HT1080 (cell line): ENCODE measurements around the gene CNNM3. TPM values are rescaled to one million over a fixed set of nuclear protein-coding genes. Genes with fewer than 3 reads are reported as not detected.

Experiments
- DNase-seq: peaks from one replicate; pipeline ENCODE4 v3.0.0-alpha.2; 2015; ENCODE audit warnings: low read depth
- total RNA-seq: library from RNA; depleted of rRNA; stranded (reverse); fragments of >200 nt; shearing (Covaris generic); gene quantifications from 2 replicates; pipeline ENCODE4 v1.2.3, GENCODE V29; 2014

CNNM3 gene
- total RNA-seq, 1 experiment from 2014 or later = 10.4 TPM

DNA sequence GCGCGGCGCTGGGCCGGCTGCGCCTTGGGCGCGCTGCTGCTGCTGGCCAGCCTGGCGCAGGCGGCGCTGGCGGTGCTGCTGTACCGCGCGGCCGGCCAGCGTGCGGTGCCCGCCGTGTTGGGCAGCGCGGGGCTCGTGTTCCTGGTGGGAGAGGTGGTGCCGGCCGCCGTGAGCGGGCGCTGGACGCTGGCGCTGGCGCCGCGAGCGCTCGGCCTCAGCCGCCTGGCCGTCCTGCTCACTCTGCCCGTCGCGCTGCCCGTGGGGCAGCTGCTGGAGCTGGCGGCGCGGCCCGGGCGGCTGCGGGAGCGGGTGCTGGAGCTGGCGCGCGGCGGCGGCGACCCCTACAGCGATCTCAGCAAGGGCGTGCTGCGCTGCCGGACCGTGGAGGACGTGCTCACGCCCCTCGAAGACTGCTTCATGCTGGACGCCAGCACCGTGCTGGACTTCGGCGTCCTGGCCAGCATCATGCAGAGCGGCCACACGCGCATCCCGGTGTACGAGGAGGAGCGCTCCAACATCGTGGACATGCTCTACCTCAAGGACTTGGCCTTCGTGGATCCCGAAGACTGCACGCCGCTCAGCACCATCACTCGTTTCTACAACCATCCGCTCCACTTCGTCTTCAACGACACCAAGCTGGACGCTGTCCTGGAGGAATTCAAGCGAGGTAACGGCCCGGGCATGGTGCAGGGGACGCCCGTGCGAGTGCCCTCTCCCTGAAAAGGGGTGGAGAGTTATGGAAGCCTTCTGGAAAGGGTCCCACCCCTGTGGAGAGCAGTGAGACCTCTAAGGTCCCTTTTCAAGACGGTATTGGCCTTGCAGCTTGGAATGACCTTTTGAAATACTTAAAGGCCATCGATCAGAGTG lies 1.0 kb downstream of the CNNM3 start:
- no peak for DNase-seq

DNA sequence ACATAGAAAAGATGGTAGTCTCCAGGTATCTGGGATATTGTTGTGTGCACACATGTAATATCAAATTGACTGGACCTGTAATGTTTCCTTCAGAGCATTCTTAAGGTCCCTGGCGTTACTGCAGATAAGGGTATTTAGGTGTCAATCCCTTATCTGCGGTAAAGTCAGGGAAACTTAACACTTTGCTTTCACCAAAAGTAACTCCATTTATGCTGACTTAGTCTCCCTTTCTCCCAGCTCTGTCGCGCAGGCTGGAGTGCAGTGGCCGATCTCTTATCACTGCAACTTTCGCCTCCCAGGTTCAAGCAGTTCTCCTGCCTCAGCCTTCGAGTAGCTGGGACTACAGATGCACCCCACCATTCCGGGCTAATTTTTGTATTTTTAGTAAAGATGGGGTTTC lies 1.8 kb downstream of the CNNM3 start:
- DNase-seq = no peak

DNA sequence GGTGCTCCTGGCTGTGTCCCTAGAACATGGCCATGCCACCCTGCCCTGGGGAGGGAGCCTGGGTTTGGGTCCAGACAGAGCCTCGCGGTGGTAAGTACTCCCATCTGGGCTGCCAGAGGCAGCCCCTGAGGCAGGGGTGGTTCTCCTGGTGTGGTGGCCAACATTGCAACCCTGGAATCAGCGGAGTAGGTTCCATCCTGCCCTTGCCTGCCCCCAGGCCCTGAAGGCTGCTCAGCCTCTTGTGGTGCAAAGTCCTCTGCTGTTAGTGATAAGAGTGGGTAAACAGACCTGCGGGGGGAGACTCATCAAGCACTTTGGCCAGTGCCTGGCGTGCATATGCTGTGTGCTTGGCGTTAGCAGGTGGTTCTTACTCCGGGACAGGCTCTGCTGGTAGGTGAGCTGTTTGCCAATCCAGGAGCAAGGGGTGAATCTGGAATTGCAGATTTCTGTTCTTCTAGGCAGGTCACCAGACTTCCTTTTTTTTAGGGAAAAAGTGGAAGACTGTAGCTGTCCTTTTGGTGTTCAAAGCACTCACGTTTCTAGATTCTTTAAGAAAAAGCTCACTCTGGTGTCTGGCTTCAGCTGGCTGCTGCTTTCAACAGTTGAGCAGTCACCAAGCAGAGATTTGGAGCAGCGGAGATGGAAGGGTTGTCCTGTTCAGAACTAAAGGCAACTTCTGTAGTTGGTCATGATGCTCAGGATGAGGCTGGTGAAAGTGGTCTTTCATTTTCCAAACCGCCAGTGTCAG lies 3.2 kb downstream of the CNNM3 start:
- DNase-seq = no peak

DNA sequence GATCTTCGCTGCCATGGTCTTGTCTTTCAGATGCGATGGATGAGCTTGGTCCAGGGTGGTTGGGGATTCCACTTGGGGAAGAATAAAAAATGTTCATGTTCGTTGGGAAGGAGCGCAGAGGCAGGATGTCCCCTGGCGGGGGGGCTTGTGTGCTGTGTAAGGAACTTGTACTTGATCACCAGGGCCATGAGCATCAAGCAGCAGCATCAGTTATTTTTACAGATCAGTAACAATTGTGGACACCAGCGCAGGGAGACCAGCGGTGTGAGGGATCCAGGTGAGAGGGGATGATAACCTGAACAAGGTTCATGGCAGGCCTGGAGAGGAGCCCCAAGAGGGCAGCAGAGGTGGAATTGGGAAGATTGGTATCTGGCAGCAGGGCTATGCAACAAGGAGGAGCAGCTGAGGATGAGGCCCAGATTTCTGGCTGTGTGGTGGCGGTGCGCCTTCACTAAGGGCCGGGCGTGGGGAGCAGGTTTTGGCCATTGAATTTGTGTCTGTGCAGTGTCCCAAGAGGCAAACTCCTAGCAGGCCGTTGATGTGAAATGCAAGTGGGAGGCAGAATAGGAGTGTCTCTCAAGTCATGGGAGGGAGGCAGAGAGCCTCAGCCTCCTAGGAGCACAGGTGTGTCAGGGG lies 3.9 kb downstream of the CNNM3 start:
- no peak for DNase-seq

DNA sequence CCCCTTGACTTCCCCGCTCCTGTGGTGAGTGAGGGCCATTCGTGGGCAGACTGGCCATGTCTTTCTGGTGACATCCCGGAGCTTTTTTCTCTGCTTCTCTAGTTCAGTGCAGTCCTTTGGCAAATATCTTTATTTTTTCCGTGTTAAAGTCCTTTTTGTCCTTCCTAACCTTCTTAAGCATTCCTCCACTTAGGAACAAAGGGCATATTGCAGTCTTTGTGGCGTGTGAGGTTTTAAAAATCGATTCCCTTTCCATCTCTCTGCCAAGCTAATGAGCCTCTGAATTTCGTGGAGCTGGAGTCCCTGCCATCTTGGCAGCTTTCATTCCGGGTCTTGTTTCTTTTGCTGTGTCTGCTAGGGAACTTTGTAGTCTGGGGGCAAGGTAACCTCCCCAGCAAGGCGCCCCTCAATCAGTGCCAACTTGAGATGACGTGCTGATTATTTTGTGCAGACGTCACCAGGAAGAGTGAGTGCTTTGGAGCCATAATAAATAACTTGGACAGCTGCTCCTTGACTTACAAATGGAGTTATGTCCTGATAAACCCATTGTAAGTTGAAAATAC lies 5.1 kb downstream of the CNNM3 start:
- no peak for DNase-seq

DNA sequence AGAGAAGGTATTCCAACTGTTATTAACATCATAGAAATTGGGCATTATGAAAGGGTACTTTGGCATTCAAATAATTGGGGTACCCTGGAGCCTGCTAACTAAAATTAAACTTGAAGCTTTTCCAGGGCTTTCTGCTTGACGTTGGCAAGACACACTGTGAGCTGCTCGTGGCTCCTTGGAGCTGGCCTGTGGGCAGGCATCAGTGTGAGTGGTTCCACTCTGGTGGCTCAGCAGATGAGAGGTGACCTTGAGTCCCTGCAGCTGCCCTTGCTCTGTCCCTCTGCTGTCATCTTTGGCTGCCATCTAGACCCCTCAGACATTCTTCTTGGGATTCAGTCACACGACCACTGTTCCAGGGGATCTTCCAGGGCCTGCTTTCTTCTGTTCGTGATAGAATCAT lies 6.7 kb downstream of the CNNM3 start:
- DNase-seq = no peak

DNA sequence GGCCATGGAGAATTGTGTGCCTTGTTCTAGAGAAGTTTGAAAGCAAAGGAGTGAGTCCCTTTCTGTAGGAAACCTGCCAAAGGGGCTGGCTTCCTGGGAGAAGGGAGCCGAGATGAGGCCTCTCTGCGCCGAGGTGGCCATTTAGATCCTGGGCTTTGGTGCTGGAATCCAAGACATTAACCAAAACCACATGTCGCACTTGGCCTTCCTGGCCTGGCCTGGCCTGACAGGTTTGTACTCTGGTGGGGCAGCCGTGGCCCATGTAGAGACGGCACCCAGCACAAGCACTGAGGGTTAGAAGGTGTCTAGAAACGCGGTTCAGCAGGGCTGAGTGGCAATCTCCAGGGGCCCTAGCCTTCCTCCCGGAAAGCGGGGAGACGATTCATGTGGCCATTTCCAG lies 7.1 kb downstream of the CNNM3 start:
- no peak for DNase-seq

DNA sequence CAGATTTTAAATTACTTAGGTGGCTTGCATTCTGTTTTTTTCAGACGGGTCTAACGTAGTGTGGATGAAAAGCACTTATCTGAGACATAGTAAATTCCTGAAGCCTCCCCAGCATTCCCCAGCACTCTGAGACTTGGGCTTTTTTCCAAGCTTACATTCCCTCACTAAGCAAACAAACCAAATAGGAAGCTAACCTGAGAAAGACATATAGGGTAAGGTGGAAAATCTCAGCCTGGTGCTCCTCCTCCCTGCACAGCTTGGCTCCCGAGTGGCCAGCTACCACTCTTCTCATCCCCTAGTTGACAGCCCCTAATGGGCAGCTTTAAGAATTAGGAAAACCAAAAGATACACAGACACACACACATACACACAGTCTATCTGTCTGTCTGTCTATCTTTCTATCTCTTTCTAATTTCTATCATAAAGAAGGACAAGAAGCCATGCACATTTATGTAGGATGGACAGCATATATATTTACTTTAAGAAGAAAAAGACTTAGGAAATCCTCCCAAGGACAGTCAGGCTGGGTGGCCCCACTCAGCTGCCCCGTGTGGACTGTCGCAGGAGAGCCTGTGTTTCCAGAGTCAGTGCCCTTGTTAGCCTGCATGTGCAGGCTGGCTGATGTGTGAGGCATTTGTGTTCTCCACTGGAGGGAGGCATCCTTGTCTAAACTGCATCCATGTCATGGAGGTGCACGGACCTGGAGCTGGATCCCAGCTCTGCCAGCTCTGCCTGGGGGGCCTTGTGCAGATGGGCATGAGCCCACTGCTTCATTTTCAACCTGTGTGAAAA lies 8.2 kb downstream of the CNNM3 start:
- DNase-seq = no peak

DNA sequence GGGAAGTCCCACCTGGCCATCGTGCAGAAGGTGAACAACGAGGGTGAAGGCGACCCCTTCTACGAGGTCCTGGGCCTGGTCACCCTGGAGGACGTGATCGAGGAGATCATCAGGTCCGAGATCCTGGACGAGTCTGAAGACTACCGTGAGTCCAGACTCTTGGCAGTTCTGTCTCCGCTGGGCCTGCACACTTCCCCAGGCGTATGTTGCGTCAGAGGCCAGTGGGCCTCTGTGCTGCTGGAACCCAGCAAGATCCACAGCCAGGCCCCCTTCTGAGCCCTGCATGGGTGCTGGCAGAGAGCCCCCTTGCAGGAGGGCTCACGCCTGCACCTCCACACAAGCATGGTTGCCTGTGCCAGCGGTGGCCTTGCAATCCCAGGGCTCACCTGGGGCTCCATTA lies 9.0 kb downstream of the CNNM3 start:
- DNase-seq = no peak

DNA sequence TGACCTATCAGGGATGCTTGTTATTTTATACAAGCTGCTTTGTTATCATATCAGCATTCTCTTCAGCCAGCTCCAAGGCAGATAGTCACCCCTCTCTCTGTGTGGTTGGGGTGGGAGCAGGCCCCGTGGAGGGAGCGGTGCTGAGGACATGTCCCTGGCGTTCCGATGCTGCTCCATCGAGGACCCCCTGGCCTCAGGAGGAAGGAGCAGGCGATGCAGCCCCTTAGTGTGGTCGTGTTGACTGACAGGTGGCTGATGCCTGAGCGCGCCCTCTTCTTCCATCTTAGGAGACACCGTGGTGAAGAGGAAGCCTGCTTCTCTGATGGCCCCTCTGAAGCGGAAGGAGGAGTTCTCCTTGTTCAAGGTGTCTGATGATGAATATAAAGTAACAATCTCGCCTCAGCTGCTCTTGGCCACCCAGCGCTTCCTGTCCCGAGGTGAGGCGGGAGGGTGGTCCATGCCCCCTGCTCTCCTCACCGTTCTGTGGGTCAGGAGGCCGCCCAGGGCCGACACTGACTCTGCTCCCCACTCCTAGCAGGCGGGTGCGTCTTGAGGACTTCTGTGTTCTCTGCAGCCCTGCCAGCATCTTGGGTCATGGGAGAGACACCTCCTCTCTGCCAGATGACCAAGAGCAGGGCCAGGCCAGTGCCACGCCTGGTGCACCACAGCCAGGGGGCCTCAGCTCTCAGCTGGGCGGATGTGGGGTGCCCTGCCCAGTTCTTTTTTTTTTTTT lies 10.6 kb downstream of the CNNM3 start:
- DNase-seq = no peak

DNA sequence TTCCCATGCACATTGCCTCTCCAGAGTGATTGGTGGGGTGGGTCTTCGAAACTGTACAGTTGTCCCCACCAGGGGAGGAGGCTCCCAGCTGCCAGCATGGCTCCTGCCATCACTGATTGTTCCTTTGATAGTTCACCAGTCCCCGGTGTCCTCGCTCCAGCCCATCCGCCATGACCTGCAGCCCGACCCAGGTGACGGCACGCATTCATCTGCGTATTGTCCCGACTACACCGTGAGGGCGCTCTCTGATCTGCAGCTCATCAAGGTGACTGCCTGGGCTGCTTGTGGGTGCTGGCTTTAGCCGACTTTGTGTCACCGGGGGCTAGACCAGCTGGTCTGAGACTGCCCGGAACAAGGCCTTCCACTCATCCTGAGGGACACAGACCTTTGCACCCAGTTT lies 12.4 kb downstream of the CNNM3 start:
- DNase-seq = no peak

DNA sequence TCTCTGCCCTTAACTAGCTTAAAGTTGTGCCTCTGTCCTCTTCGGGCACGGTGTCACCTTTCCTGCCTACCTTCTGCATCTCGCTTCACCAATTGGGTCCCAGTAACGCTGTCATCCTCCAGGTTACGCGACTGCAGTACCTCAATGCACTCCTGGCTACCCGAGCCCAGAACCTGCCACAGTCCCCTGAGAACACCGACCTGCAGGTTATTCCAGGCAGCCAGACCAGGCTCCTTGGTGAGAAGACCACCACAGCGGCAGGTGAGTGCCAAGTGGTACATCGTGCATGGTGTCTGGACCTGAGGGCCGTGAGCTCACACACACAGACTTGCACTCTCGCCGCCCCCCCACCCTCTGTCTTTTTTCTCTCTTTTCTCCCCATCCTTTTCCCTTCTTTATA lies 12.8 kb downstream of the CNNM3 start:
- DNase-seq = no peak

DNA sequence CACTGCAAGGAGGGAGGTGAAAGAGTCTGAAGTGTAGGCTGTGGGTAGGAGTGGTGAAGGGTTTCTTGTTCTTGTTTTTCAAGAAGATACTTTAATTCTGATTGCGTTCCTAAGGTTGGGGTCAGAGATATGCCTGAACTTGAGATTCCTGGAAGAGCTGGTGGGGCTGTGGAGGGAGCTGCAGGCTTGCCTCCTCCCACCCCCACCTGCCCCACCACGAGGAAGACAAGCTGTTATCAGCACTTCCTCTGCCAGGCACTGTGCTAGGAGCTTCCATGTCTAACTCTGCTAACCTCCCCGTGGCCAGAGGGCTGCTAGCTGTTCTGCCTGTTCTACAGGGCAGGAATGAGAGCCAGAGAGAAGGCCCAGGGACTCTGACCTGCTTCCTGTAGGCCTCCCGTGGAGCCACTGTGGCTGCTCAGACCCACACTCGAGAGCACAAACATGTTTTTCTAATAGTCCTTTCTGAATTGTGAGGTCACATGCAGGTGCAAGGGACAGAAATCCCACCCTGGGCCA lies 14.0 kb downstream of the CNNM3 start:
- DNase-seq = no peak

DNA sequence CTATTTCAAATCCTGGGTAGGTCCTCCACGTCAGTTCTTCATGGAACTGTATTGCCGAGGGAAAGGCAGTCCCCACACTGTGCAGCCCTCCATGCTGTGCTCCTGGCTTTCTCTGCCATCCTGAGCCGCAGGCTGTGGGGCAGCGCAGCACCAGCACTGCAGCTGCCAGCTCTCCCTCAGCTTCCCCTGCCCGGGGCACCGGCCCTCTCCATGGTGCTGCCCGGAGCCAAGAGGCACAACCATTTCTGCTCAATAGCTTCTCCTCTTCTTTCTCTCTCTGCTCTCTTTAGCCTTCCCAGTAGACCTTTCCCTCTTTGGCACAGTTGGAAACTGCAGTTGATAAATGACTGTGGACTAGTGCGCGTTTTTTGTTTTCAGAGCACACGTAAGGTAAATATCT lies 15.6 kb downstream of the CNNM3 start:
- DNase-seq = no peak

DNA sequence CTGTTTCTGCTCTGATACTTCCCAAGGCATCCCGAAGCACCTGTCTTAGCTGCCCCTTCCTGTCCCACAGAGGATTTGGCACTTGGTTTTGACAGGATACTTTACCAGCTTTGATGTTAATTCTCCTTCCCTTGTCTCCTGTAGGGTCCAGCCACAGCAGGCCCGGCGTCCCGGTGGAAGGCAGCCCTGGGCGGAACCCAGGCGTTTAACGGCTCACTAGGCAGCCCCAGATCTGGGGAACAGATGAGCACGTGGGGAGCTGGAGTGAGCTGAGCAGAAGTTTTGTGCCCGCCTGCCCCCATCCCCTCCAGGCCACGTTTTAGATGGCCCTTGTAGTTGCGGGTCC lies 16.3 kb downstream of the CNNM3 start:
- DNase-seq = no peak

DNA sequence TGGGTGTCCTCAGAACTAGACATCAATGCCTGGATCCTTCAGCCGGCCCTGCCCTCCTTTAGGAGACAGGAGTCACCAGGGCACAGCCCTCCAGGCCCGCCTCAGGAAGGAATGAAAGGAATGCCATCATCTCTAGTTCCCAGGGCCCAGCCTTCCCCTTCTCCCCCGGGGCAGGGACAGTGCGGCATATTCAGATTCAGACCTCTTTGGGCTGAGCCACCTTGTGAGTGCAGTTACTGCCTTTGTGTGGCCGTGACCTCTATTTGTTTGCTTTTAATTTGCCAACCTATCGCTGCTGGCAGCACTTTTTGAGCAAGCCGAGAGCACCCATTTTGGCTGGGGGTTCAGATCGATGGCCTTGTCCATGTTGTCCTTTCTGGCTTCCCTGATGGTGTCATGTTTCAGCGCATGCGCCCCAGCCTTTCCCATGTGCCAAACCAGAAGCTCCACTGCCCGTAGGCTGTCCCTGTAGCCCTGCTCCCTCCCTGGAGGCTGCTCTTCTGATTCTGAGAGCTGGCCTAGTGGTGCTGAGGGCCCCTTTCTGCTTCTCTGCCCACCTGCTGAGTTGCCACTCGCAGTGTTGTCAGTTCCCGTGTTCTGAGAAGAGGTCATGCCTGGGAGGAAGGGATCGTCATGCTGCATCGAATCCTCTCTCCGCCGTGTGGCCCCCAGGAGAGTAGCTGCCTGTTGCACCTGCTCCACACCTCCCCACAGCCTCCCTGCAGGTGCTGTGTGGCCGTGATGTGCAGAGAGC lies 16.9 kb downstream of the CNNM3 start:
- no peak for DNase-seq

DNA sequence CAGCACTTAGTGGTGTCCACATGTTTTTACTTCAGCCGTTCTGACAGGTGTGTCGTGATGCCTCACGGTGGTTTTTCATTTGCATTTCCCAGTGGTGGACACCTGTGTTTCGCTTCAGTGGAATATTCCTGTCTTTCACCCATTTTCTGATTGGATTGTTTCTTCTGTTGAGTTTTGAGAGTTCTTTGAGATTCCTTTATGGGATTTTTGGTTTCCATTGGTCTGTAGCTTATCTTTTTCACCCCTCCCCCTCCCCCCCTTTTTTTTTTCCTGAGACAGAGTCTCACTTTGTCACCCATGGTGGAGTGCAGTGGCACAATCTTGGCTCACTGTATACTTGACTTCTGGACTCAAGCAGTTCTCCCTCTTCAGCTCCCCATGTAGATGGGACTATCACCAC lies 19.8 kb downstream of the CNNM3 start:
- DNase-seq = no peak

DNA sequence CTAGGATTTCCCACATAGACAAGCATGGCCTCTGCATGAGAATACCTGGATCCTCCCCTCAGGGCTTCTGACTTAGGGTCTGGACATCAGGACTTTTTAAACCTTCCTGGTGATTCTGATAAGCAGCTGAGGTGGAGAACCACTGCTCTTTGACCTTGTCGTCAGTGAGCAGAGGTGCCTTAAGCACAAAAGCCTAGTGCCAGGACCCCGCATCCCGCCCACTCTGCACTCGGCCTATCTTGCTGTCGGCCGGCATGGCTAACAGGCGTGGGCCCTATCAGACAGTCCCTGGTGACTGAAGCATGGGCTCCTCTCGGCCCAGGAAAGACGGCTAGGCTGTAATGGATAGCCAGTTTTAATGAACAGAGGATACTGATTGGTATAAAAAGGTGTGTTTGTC lies 21.5 kb downstream of the CNNM3 start:
- no peak for DNase-seq
